Tibial nerve (tissue), 3 donors: Measurements from ENCODE around the gene PSMC4.

Source experiments
- CTCF ChIP-seq, 5 experiments: fragments of 200-600 bp in 3 of 5; fragments of 450-650 bp in 2 of 5; sonication (generic) in 3 of 5; IDR thresholded peaks; one replicate each; pipeline ENCODE4 v1.5.1; 2016 to 2019; ENCODE audit warnings: antibody characterized with exemption in 5 of 5, mild to moderate bottlenecking in 3 of 5, moderate library complexity in 2 of 5
- POLR2A ChIP-seq, 2 donors: fragments of 450-650 bp; IDR thresholded peaks; one replicate each; pipeline ENCODE4 v1.6.1; 2017; ENCODE audit warnings: antibody characterized with exemption in 2 of 2, mild to moderate bottlenecking in 2 of 2, moderate library complexity in 2 of 2

- TF ChIP-seq CTCF (IDR thresholded peaks at IDR 0.05), result no peak
- TF ChIP-seq POLR2A (IDR thresholded peaks at IDR 0.05), result no peak
These were observed 55.1 kb downstream of the PSMC4 start for GRCh38 chr19:40025938-40026596.
